GM12891 (cell line): Measurements from ENCODE around the gene FPR2.

Source experiments
- POLR2A ChIP-seq: IDR thresholded peaks from 2 replicates; pipeline ENCODE4 v1.6.1; 2011; ENCODE audit warnings: low read depth, low read length, control low read depth
- POLR2AphosphoS5 ChIP-seq: IDR thresholded peaks from 2 replicates; pipeline ENCODE4 v1.6.1; 2011; ENCODE audit warnings: low read depth, low read length, control low read depth
- POU2F2 ChIP-seq: IDR thresholded peaks from 2 replicates; pipeline ENCODE4 v1.6.1; 2011; ENCODE audit warnings: low read depth, mild to moderate bottlenecking, control low read depth, low read length, moderate library complexity
- TAF1 ChIP-seq: IDR thresholded peaks from 2 replicates; pipeline ENCODE4 v1.6.1; 2011; ENCODE audit warnings: low read depth, low read length, control low read depth

GRCh38 chr19:51799034-51799773 lies 38.2 kb downstream of the FPR2 start:
- no peak for TF ChIP-seq POLR2AphosphoS5
- TF ChIP-seq POLR2A = no peak
- TF ChIP-seq TAF1 = no peak
- TF ChIP-seq POU2F2 = no peak
